Measurements from ENCODE around the gene TMEM82. TPM values are rescaled to one million over a fixed set of nuclear protein-coding genes. Genes with fewer than 3 reads are reported as not detected.
A peak's percentile ranks its signal among the peaks of the same experiment; 100 is the strongest.

TMEM82 gene
- total RNA-seq, 1 donor from 2014 or later: not detected

DNA sequence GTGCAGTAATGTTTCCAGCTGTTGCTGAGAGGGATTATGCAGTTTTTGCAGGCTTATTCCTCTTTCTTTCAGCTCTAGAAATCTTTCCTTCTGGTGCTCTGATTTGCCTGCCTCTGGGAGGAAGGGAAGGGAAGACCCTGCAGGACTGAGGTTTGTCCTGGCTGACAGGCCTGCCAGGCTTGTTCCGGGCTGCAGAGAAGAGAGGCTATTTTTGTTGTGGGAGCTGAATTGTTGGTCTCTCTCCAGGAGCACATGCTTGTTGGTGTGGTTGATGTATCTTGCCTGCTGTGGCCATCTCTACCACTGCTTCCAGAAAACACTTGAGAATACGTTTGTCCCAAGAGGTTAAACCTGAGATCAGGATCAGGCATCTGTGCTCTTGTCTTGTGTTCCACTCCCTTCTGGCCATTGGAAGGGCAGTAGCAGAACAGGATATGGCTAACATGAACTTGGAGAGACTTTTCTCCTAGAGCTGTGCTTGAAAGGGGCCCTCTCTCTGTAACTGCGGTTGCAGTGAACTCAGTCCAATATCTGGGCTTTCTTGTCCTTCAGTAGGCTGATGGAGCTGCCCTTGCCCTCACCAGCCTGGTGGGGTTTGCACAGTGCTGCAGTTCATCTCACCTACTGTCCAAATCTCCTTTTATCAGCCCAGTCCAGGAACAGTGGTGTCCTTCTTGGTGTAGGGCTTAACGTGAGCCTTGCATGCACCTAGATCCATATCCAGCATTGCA is 27.7 kb upstream of the TMEM82 start:
- H3K4me3 Mint-ChIP-seq (ENCODE audit: unreplicated experiment): no peak overlapping the region
- no peak for DNase-seq (ENCODE audit: low spot score)
- H3K27ac Mint-ChIP-seq (ENCODE audit: unreplicated experiment): peak overlapping the region; percentile 77

DNA sequence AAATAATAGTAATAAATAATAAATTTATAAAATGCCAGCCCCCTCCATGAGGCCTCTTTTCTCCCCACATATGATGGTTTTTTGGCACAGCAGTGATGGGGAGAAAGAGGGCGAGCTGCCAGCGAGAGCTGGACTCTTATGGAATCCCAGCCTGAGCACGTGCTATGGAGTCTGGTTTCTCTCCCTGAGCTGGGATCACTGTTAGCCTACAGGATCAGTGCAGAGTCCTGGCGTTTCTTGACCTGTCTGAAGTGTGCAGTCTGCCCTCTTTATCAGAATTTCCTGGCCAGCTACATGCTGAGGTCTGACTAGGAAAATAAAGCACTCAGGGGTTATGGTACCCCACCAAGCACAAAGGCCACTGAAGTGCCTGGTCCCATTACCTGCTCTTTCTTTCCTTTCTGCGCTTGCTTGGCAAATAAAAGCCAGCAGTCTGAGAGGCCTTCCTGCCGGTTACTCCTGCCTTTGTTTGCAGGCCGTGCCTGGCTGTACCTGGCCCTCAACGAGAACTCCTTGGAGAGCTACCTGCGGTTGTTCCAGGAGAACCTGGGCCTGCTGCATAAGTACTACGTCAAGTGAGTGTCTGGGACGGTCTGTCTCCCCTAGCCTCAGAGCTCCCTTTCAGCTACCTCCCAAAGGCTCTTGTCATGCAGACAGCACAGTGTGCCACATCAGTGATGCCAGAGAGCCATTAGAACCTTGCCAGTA is 24.7 kb upstream of the TMEM82 start:
- TF ChIP-seq, protein P1, sequence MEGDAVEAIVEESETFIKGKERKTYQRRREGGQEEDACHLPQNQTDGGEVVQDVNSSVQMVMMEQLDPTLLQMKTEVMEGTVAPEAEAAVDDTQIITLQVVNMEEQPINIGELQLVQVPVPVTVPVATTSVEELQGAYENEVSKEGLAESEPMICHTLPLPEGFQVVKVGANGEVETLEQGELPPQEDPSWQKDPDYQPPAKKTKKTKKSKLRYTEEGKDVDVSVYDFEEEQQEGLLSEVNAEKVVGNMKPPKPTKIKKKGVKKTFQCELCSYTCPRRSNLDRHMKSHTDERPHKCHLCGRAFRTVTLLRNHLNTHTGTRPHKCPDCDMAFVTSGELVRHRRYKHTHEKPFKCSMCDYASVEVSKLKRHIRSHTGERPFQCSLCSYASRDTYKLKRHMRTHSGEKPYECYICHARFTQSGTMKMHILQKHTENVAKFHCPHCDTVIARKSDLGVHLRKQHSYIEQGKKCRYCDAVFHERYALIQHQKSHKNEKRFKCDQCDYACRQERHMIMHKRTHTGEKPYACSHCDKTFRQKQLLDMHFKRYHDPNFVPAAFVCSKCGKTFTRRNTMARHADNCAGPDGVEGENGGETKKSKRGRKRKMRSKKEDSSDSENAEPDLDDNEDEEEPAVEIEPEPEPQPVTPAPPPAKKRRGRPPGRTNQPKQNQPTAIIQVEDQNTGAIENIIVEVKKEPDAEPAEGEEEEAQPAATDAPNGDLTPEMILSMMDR (IDR thresholded peaks at IDR 0.05): no peak
- no peak overlapping the region for H3K4me3 Mint-ChIP-seq (ENCODE audit: unreplicated experiment)
- no peaks in the 10 kb centered on the region for H3K27me3 Mint-ChIP-seq (ENCODE audit: low read depth)
- no peak overlapping the region for H3K27ac Mint-ChIP-seq (ENCODE audit: unreplicated experiment)
- H3K9me3 Mint-ChIP-seq (ENCODE audit: low read depth): no peaks in the 10 kb centered on the region
- H3K36me3 Mint-ChIP-seq (ENCODE audit: low read depth): peaks cover 11% of the 10 kb centered on the region
- H3K4me1 Mint-ChIP-seq (ENCODE audit: low read depth): peaks cover 19% of the 10 kb centered on the region
- no peak for DNase-seq (ENCODE audit: low spot score)

More for the DNA sequence above, 27.7 kb upstream of the TMEM82 start:
- H3K9me3 Mint-ChIP-seq (ENCODE audit: low read depth): no peaks in the 10 kb centered on the region
- H3K4me1 Mint-ChIP-seq (ENCODE audit: low read depth): peaks cover 16% of the 10 kb centered on the region
- peaks cover 6% of the 10 kb centered on the region for H3K36me3 Mint-ChIP-seq (ENCODE audit: low read depth)
- TF ChIP-seq, protein P1 (IDR thresholded peaks at IDR 0.05): no peak
- no peaks in the 10 kb centered on the region for H3K27me3 Mint-ChIP-seq (ENCODE audit: low read depth)

DNA sequence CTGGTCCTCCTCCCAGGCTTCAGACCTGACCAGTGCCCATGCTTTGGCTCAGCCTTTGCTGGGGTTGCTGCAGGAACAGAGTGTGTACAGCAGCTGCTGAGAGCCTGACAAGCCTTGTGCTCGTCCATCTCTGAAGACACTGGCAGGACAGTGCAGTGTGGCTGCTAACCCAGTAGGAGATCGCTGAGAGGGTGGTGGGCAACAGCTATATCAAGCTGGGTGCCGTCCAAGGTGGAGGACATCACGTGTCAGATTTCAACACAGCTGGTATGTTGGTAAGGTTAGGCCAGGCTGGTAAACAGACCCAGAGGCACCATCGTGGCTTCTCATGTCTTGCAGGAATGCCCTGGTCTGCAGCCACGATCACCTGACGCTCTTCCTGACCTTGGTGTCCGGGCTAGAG is 24.1 kb upstream of the TMEM82 start:
- TF ChIP-seq, protein P1 (IDR thresholded peaks at IDR 0.05): no peak
- no peaks in the 10 kb centered on the region for H3K27me3 Mint-ChIP-seq (ENCODE audit: low read depth)
- no peak overlapping the region for H3K27ac Mint-ChIP-seq (ENCODE audit: unreplicated experiment)
- peaks cover 22% of the 10 kb centered on the region for H3K4me1 Mint-ChIP-seq (ENCODE audit: low read depth)
- no peaks in the 10 kb centered on the region for H3K9me3 Mint-ChIP-seq (ENCODE audit: low read depth)
- DNase-seq (ENCODE audit: low spot score): no peak
- no peak overlapping the region for H3K4me3 Mint-ChIP-seq (ENCODE audit: unreplicated experiment)
- H3K36me3 Mint-ChIP-seq (ENCODE audit: low read depth): peaks cover 14% of the 10 kb centered on the region

DNA sequence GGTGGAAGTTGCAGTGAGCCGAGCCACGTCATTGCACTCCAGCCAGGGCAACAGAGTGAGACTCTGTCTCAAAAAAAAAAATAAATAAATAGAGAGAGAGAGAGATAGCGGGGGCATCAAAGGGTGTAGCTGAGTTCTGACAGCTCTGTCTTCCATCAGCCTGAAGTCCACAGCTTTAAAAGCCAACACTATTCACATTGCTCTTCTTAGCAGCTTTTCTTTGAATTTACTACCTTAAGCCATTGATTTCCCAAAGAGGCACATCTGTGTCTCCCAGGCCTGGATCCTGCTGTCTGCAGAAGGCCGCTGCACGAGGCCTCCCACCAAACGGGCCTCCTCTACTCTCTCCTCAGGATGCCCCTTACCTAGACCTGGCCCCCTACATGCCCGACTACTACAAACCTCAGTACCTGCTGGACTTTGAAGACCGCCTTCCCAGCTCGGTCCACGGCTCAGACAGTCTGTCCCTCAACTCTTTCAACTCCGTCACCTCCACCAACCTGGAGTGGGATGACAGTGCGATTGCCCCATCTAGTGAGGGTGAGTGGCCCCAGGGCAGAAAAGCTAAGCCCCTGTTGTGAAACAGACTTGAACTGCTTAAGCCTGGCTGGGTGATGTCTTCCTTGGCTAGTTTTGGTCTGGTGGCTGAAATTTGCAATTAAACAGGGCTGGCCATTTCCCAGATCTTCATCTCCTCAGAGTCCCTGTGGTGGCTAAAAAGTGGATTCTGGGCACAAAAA is 22.7 kb upstream of the TMEM82 start:
- no peak for DNase-seq (ENCODE audit: low spot score)
- TF ChIP-seq, protein P1 (IDR thresholded peaks at IDR 0.05): no peak
- no peak overlapping the region for H3K27ac Mint-ChIP-seq (ENCODE audit: unreplicated experiment)

DNA sequence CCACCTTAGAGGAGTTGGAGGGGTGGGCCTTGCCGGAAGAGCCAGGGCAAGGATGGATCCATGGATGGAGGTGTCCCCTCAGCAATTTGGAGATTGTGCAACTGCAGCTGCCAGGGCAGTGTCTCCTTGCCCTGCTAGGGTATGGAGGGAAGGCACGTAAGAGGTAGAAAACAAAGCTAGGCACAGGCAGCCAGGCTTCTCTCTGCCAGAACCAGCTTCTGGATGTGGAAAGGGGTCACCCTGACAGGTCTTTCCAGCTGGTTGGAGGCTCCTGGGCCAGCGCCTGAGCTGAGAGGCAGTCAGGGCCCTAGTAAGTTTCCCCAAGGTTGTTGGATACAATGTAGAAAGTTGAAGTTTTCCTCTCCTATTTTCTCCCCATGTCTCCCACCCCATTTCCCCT is 21.4 kb upstream of the TMEM82 start:
- no peak for DNase-seq (ENCODE audit: low spot score)
- Mint-ChIP-seq H3K36me3 (ENCODE audit: low read depth) (peaks cover 17% of the 10 kb centered on the region), H3K4me3 (ENCODE audit: unreplicated experiment) (no peak overlapping the region), H3K4me1 (ENCODE audit: low read depth) (peaks cover 10% of the 10 kb centered on the region), H3K9me3 (ENCODE audit: low read depth) (no peaks in the 10 kb centered on the region), H3K27me3 (ENCODE audit: low read depth) (no peaks in the 10 kb centered on the region), H3K27ac (ENCODE audit: unreplicated experiment) (no peak overlapping the region)
- TF ChIP-seq, protein P1 (IDR thresholded peaks at IDR 0.05): no peak

More for the DNA sequence above, 22.7 kb upstream of the TMEM82 start:
- peaks cover 14% of the 10 kb centered on the region for H3K36me3 Mint-ChIP-seq (ENCODE audit: low read depth)
- no peaks in the 10 kb centered on the region for H3K9me3 Mint-ChIP-seq (ENCODE audit: low read depth)
- H3K4me3 Mint-ChIP-seq (ENCODE audit: unreplicated experiment): no peak overlapping the region
- peaks cover 14% of the 10 kb centered on the region for H3K4me1 Mint-ChIP-seq (ENCODE audit: low read depth)
- no peaks in the 10 kb centered on the region for H3K27me3 Mint-ChIP-seq (ENCODE audit: low read depth)
